ENCODE results near the gene KCNIP1. TPM values are rescaled to one million over a fixed set of nuclear protein-coding genes. Genes with fewer than 3 reads are reported as not detected.

The KCNIP1 gene
- polyA plus RNA-seq, 1 donor from 2014 or later: 13.8 TPM

DNA sequence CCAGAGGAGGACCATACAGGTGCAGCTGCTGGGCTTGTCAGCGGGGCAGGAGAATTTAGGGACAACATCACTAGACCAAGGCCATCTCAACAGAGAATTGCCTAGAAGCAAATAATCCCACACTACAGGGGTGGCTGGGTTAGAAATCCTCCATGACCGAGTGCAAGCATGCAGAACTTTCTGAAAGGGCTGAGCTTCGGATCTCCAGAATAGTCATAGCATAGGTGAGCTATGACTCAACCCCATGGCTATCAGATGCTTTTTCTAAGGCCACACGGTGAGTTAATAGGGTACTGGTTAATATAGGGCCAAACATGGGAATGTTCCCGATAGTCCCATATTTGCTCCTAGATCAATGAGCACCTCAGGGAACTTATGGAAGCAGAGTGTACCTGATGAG is 4.2 kb downstream of the KCNIP1 start:
- Histone ChIP-seq H2AFZ (ENCODE audit: low read depth, low read length) (no peak overlapping the region), H3K4me2 (ENCODE audit: low read length) (no peak overlapping the region), H3K9ac (ENCODE audit: low read length) (no peak overlapping the region), H3K27me3 (ENCODE audit: insufficient read depth, low read depth, low read length) (no peaks in the 10 kb centered on the region), H3K79me2 (replicated peaks; ENCODE audit: insufficient read depth, low read length) (no peaks in the 10 kb centered on the region), H3K9me3 (ENCODE audit: low read length) (no peaks in the 10 kb centered on the region), H3F3A (ENCODE audit: insufficient read depth, low read length, poor library complexity, severe bottlenecking) (no peaks in the 10 kb centered on the region), H3K36me3 (ENCODE audit: insufficient read depth, low read length) (no peaks in the 10 kb centered on the region), H4K20me1 (ENCODE audit: insufficient read depth) (no peaks in the 10 kb centered on the region), H3K9me2 (ENCODE audit: insufficient read depth, low read length) (no peaks in the 10 kb centered on the region), H3K4me3 (ENCODE audit: low read length) (no peak overlapping the region), H3K27ac (ENCODE audit: low read length) (no peak overlapping the region)
- TF ChIP-seq RAD21 (conservative IDR thresholded peaks at IDR 0.05): no peak
- TF ChIP-seq, protein P1, sequence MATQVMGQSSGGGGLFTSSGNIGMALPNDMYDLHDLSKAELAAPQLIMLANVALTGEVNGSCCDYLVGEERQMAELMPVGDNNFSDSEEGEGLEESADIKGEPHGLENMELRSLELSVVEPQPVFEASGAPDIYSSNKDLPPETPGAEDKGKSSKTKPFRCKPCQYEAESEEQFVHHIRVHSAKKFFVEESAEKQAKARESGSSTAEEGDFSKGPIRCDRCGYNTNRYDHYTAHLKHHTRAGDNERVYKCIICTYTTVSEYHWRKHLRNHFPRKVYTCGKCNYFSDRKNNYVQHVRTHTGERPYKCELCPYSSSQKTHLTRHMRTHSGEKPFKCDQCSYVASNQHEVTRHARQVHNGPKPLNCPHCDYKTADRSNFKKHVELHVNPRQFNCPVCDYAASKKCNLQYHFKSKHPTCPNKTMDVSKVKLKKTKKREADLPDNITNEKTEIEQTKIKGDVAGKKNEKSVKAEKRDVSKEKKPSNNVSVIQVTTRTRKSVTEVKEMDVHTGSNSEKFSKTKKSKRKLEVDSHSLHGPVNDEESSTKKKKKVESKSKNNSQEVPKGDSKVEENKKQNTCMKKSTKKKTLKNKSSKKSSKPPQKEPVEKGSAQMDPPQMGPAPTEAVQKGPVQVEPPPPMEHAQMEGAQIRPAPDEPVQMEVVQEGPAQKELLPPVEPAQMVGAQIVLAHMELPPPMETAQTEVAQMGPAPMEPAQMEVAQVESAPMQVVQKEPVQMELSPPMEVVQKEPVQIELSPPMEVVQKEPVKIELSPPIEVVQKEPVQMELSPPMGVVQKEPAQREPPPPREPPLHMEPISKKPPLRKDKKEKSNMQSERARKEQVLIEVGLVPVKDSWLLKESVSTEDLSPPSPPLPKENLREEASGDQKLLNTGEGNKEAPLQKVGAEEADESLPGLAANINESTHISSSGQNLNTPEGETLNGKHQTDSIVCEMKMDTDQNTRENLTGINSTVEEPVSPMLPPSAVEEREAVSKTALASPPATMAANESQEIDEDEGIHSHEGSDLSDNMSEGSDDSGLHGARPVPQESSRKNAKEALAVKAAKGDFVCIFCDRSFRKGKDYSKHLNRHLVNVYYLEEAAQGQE (IDR thresholded peaks at IDR 0.05; ENCODE audit: borderline replicate concordance): no peak
- no peak for TF ChIP-seq TAF1 (IDR thresholded peaks at IDR 0.05; ENCODE audit: low read depth)
- TF ChIP-seq POLR2AphosphoS5 (IDR thresholded peaks at IDR 0.05): no peak
- TF ChIP-seq, protein P2, sequence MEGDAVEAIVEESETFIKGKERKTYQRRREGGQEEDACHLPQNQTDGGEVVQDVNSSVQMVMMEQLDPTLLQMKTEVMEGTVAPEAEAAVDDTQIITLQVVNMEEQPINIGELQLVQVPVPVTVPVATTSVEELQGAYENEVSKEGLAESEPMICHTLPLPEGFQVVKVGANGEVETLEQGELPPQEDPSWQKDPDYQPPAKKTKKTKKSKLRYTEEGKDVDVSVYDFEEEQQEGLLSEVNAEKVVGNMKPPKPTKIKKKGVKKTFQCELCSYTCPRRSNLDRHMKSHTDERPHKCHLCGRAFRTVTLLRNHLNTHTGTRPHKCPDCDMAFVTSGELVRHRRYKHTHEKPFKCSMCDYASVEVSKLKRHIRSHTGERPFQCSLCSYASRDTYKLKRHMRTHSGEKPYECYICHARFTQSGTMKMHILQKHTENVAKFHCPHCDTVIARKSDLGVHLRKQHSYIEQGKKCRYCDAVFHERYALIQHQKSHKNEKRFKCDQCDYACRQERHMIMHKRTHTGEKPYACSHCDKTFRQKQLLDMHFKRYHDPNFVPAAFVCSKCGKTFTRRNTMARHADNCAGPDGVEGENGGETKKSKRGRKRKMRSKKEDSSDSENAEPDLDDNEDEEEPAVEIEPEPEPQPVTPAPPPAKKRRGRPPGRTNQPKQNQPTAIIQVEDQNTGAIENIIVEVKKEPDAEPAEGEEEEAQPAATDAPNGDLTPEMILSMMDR (IDR thresholded peaks at IDR 0.05; ENCODE audit: poor library complexity, severe bottlenecking): no peak
- TF ChIP-seq MXI1 (conservative IDR thresholded peaks at IDR 0.05; ENCODE audit: poor library complexity, severe bottlenecking): no peak
- TF ChIP-seq EZH2 (IDR thresholded peaks at IDR 0.05; ENCODE audit: borderline replicate concordance, insufficient read depth, low read length, poor library complexity, severe bottlenecking): no peak
- TF ChIP-seq EP300 (conservative IDR thresholded peaks at IDR 0.05; ENCODE audit: poor library complexity, severe bottlenecking): no peak
- no peak for TF ChIP-seq SMC3 (conservative IDR thresholded peaks at IDR 0.05; ENCODE audit: poor library complexity)

DNA sequence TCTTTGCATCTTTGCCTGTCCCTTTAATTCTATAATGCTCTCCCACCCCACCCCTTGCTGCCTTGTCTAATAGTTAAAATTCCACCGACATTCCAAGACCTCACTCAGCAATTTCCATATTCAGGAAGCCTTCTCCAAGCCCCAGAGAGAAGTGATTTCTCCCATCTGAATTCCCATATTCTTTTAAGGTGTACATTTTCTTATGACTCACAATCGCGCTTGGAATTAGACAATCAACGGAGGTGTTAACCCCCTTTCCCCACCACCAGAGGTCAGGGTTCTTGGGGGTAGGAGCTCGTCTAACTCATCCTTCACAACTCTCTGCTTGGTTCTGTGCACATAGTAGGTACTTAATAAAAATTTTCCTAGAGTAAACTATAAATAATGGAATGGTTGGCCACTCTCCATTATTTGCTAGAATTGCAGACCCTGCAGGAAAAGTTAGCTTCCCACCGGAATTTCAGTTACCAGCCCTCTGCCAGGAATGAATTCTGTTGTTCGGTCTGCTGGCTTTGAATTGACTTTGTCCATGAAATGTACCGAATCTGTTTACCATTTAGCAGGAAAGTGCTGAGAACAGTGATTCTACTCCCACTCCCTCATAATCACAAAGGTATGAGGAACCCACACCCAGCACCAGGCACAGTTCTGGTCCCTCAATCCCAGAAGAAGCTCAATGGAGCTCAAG is 5.0 kb downstream of the KCNIP1 start:
- H2AFZ ChIP-seq (ENCODE audit: low read depth, low read length): no peak overlapping the region
- H3K27me3 ChIP-seq (ENCODE audit: insufficient read depth, low read depth, low read length): no peaks in the 10 kb centered on the region
- no peak overlapping the region for H3K27ac ChIP-seq (ENCODE audit: low read length)
- no peak overlapping the region for H3K9ac ChIP-seq (ENCODE audit: low read length)
- H4K20me1 ChIP-seq (ENCODE audit: insufficient read depth): no peaks in the 10 kb centered on the region
- H3K36me3 ChIP-seq (ENCODE audit: insufficient read depth, low read length): no peaks in the 10 kb centered on the region
- H3K4me3 ChIP-seq (ENCODE audit: low read length): no peak overlapping the region
- no peaks in the 10 kb centered on the region for H3K9me3 ChIP-seq (ENCODE audit: low read length)
- no peak overlapping the region for H3K4me2 ChIP-seq (ENCODE audit: low read length)
- TF ChIP-seq, protein P1 (IDR thresholded peaks at IDR 0.05; ENCODE audit: borderline replicate concordance): no peak
- no peak for TF ChIP-seq RAD21 (conservative IDR thresholded peaks at IDR 0.05)
- TF ChIP-seq, protein P2 (IDR thresholded peaks at IDR 0.05; ENCODE audit: poor library complexity, severe bottlenecking): no peak
- no peak for TF ChIP-seq POLR2AphosphoS5 (IDR thresholded peaks at IDR 0.05)
- no peaks in the 10 kb centered on the region for H3K79me2 ChIP-seq (replicated peaks; ENCODE audit: insufficient read depth, low read length)
- no peaks in the 10 kb centered on the region for H3K9me2 ChIP-seq (ENCODE audit: insufficient read depth, low read length)
- H3F3A ChIP-seq (ENCODE audit: insufficient read depth, low read length, poor library complexity, severe bottlenecking): no peaks in the 10 kb centered on the region
